NOMO-1 treated with dmso at 0.1 percent for 144 hours (cell line): ENCODE results near the gene MYO1H.

ENCODE experiments used
- DNase-seq: peaks from one replicate; lab custom pipeline; 2025; ENCODE audit not compliant: unreplicated experiment; lab: John Stamatoyannopoulos, UW

Gene MYO1H

DNA sequence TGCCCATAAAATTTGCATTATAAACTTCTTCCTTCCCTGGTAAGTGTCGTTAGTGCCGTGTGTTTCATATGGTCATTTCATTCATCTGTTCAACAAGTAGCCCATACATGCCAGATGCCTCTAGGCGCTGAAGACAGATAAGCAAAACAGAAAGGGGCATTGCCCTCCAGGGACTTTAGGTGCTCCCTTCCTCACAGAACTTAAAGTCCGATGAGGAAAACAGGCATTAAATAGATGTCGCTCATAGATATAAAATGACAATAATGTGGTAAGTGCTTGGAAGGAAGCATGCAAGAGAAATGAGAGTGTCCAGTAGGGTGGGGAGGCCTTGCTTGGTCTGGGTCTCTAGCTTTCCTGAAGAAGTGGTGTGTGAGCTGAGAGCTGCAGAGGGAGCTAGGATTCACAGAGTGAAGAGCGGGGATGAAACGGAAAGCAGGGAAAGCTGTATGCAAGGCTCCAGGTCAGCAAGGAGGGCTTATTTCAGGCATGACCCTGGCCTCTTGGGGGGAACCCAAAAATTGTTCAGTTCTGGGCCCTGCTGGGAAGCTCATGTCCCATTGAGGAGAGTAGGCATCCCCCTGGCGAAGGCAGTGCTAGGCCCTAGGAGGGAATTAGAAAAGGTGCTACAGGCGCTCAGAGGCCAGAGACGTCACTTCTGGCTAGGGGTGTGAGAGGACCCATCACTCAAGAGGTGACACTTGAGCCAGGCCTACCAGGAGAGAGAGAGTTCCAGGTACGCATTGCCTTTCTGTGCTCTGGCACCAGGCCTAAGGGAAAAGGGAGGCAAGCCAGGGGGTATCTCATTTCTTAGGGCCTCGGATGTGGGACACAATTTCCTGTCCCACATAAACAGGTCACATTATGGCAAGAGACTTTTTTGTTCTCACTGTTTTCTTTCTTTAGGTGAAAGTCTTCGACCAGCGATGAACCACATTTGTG, 141.6 kb downstream of the MYO1H start:
- no peak for DNase-seq

DNA sequence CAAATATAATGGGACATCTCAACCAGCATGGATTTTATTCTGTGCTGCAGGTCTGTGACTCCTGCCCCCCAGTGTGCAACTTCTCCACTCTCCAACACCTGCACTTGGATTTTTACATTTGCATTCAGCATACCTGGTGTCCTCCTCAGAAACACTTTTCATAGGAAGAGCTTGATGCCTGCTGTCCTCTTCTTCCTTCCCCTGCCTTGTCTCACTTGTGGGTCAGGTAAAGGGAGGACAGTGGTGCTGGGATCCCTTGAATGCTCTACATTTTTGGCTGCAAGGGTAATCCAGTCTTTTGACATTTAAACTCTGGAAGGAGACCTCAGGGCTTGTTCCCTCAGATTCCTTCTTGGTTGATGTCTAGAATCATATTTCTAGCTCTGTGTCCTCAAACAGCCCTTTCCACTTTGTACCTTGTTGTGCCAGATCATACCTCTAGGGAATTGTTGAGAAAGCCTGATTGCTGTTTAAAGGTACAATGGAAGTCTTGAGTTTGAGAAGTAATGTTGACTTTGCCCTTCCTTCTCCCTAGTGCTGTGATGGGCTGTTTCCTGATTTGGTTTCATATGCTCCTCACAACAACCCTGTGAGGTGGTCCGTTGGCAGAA, 142.4 kb downstream of the MYO1H start:
- DNase-seq, result no peak

- DNase-seq, result no peak
Measured at GRCh38 chr12:109491671-109492070, 144.0 kb downstream of the MYO1H start.

DNA sequence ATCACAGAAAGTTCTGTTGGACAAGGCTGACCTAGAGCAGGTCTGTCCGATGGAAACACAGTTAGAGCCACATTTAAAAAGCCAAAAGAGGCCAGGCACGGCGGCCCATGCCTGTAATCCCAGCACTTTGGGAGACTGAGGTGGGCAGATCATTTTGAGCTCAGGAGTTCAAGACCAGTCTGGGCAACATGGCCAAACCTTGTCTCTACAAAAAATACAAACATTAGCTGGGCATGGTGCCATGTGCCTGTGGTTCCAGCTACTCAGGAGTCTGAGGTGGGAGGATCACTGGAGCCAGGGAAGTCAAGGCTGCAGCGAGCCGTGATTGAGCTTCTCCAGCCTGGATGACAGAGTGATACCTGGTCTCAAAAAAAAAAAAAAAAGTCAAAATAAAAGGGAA, 144.7 kb downstream of the MYO1H start:
- DNase-seq, result no peak

DNA sequence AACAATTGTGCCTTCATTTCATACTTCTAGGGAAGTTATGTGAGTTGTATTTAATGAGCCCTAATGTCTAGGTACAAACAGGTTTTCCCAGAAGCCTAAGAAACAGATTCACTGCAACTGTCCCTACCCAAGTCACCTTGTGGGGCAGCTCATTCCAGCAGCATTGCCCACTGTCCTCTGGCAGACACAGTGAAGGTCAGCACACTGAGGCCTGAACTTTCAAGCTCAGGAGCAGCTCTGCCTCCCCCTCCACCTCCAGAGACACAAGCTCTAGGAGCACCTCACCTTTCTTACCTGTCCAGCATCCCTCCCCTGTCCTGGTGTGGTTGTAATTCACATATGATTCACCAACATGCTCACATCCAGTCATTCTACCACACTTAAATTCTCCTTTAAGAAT, 145.4 kb downstream of the MYO1H start:
- no peak for DNase-seq

DNA sequence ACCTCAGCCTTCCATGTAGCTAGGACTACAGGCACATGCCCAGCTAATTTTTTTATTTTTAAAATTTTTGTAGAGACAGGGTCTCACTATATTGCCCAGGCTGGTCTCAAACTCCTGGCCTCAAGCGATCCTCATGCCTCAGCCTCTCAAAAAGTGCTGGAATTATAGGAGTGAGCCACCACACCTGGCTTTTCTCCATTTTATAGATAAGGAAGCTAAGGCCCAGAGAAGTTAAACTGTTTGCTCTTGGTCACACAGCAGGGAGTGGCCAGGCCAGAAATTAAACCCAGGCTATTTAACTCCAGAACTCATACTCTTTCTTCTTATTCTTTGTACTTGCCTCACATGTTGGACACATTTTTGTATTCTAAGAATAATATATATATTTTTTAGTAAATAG, 146.2 kb downstream of the MYO1H start:
- no peak for DNase-seq

DNA sequence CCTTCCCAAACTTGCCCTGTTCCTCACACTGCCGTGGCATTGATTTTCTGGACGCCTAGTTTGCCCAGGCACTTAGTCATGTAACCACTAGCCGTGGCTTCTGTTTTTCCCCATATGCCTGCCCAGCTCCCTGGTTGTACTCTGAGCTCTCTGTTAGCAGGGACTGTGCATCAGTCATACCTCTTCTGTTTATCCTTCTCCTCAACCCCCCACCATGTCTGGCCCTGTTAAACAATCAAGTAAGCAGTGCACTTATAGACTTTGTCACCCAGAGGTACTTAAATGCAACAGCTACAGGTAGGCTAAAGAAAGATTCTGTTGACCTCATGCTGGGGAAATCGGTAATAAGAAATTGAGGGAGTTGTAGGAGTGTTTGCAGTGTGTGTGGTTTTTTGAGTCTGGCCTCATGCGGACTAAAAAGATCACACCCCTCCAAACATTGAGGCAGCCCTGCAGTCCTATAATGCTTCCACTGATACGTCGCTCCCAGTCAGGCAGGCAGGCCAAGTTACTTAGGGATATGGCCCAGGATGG, 146.7 kb downstream of the MYO1H start:
- no peak for DNase-seq

- DNase-seq, result no peak
Measured at GRCh38 chr12:109495012-109495411, 147.3 kb downstream of the MYO1H start.

GRCh38 chr12:109496306-109496705, 148.6 kb downstream of the MYO1H start:
- DNase-seq, result no peak

GRCh38 chr12:109497675-109498074, 150.0 kb downstream of the MYO1H start:
- no peak for DNase-seq
